Measurements from ENCODE around the gene ASPSCR1.
A peak's percentile ranks its signal among the peaks of the same experiment; 100 is the strongest.
"Not testable (repeated sequence)": the region's sequence is repeated elsewhere in the genome, so short reads cannot be mapped to it uniquely, and the experiment has no call there.

Gene ASPSCR1

GRCh38 chr17:81941484-81942166, 35.8 kb upstream of the ASPSCR1 start:
- peak; percentile 83 to 87 for DNase-seq

- DNase-seq, result no peak
Observed at GRCh38 chr17:81942167-81942553, 35.3 kb upstream of the ASPSCR1 start.

- no peak for DNase-seq
Observed at GRCh38 chr17:81944858-81945257, 32.6 kb upstream of the ASPSCR1 start.

- DNase-seq, result no peak
Observed at GRCh38 chr17:81947189-81947588, 30.2 kb upstream of the ASPSCR1 start, which contains the start of gene MYADML2. MYADML2 (minus strand) TSS chr17:81947233; CDS start chr17:81941741, 5,492 bp downstream.

DNA sequence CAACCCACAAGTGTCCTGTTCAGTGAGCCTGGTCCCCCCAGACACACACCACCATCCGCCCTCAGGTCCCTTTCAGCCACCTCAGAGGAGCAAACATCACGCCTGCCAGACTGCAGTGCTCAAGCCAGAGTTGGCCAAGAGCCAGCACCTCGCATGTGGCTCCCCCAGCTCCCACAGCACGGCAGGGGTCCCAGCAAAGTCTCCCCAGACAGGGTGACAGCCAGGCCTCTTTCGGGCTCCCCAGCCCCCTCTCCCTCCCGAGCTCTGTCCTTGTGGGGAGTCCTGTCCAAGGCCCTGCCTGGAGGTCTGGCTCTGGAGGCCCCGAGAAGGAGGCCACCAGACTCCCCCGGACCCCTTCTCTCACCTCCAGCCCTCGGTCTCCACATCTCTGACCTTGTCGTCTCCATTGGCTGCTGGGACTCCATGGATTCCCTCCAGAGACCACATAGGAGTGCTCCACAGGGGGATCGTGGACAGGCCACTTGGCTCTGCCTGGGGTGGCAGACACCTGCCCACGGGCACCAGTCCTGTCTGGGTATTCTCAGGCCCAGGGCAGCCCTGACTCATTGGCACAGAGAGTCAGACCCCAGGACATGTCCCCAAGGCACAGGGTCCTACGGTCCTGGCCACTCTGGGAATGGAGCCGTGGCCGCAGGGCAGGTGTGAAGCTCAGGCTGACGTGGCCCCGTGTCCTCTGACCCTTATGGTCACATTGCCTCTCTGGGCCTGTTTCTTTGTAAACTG, 28.6 kb upstream of the ASPSCR1 start:
- no peak for DNase-seq

DNA sequence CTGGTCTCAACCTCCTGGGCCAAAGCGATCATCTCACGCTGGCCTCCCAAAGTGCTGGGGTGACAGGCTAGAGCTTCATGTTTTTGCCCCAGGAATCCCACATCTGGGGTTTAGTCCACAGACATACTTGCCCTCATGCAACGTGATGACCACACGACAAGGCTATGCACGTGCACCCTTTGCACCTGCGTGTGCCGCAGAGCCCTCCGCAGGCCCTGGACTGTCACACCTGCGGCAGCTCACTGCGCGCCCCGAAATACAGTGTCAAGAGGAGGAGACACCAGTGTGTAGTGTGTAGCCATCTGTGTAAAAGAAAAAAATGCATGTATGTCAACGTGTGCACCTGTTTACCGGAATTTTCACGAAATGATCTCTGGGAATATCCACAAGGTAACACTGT, 26.9 kb upstream of the ASPSCR1 start:
- DNase-seq, result no peak

- DNase-seq, result no peak
Observed at GRCh38 chr17:81951785-81952684, 25.4 kb upstream of the ASPSCR1 start.

DNA sequence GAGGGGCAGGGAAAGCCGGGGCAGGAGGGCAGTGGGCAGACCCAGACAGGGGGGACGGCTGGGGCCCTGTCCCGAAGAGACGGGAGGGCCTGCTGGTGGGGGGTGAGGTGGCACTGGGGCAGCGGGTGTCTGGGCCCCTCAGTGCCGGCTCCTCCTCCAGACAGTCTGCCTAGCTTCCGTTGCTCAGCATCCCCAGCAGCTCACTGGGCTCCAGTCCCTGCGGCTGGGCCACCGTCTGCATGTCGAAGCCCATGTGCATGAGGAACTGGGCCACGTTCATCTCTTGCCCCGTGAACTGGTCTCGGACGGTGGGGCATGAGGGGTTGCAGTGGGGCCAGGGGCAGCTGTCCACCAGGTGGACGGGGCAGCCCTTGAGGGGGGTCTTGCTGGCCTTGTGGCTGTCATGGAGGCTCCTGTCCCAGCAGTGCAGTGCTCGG, 24.6 kb upstream of the ASPSCR1 start:
- DNase-seq, result no peak

GRCh38 chr17:81953443-81953842, 24.0 kb upstream of the ASPSCR1 start:
- DNase-seq, result not testable (repeated sequence)

GRCh38 chr17:81954131-81955057, 23.0 kb upstream of the ASPSCR1 start:
- no peak for DNase-seq

DNA sequence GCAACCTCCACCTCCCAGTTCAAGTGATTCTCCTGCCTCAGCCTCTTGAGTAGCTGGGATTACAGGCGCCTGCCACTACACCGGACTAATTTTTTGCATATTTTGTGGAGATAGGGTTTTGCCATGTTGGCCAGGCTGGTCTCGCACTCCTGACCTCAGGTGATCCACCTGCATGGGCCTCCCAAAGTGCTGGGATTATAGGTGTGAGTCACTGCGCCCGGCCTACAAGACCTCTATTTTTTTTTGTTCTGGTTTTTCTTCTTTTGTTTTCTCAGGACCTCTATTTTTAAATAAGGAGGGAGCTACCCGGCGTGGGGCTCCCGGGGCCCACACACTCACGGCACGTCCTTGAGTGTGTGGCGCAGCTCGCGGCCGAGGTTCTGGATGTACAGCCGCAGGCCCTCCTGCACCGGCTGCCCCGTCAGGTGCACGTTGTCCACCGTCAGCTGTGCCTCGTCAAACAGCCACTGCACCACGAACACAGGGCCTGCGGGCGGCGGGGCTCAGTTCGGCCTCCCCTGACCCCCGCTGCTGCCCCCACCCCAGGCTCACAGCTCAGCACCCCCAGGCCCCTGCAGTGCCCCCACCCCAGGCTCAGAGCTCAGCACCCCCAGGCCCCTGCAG, 22.3 kb upstream of the ASPSCR1 start:
- DNase-seq, result no peak

DNA sequence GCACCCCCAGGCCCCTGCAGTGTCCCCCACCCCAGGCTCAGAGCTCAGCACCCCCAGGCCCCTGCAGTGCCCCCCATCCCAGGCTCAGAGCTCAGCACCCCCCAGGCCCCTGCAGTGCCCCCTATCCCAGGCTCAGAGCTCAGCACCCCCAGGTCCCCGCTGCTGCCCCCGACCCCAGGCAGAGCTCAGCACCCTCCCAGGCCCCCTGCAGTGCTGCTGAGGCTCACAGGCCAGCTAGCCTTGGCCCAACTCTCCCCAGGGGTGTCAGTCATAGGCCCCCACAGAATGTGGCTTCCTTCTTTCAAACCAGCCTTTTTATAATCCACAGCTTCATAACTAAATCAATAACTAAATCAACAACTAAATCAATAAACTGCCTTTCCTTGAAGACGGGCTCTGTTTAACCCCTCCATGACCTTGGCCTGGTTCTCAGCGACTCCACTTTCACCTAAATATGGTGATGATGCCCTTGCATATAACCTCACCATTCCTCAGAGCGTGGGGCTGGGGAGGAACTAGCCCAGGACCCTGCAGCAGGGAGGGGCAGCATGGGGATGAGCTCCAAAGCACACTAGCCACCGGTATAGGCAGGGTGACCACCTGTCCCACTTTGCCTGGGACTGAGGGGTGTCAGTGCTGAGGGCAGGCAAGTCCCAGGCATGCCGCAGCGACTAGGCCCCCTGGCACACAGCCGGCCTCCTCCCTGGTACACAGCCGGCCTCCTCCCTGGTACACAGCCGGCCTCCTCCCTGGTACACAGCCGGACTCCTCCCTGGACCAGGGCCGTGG, 21.5 kb upstream of the ASPSCR1 start:
- no peak for DNase-seq

GRCh38 chr17:81956607-81957589, 20.5 kb upstream of the ASPSCR1 start:
- DNase-seq, result no peak

- no peak for DNase-seq
Observed at GRCh38 chr17:81957691-81958432, 19.6 kb upstream of the ASPSCR1 start.

DNA sequence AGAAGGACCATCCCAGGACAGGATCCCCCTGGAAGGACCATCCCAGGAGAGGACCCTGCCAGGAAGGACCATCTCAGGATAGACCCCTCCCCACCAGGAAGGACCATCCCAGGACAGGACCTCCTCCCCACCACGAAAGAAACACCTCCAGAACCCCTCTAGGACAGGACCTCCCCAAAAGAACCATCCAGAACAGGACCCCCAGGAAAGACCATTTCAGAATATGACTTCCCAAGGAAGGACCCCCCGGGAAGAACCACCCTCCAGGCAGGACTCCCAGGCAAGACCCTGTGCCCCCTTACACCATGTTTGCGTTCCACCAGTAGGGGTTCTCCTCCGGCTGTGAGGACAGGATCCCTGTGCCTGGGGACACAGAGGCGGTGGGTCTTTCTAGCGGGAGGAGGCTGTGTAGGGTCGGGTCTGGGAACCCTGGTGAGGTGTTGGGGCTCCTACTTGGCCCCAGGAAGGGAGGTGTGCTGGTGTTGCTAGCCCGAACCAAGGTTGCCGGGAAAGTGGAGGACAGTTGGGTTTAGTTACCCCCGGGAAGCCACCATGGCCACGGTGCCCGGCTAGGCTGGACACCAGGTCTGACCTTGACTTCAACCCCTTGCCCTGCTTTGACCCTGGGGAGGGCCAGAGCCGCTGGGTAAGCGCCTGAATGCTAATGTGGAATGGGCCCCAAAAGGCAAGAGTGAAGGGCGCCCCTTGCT, 18.6 kb upstream of the ASPSCR1 start:
- DNase-seq, result peak in 1 of 2 experiments; percentile 41

DNA sequence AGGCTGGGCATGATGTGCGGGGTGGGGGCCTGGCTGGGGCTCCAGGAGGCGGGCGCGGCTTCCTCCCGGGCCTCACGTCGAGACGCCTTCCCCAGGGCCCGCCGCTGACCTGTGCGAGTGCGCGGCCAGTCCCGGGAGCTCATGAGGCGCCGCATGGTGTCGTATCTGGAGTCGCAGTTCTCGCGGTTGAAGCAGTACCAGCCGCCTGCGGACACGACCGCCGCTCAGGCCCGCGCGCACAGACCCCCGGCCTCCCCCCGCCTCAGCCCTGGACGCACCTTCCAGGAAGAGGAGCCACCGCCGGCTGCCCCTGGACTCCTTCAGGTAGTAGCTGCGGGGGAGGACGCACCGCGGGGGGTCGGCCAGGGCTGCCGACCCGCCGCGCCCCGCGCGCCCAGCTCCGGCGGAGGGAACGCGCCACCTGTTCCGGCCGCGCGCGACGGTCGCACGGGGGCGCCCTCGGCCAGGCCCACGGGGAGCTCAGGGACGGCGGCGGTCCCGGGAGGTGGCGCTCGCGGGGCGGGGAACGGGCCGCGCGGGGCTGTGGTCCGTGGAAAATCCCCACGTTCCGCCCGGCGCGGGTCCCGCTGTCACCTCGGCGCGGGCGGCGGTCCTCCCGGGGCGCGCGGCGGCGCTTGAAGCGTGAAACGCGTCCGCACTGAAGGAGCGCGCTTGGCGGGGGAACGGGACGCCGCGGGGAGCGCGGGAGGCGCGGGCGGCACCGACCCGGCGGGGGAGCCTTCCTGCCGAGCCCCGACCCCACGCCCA, 17.9 kb upstream of the ASPSCR1 start:
- DNase-seq, result peak; percentile 59 to 87
